Esophagus squamous epithelium (tissue), 5 donors: ENCODE results near the gene INSYN2B. TPM values are rescaled to one million over a fixed set of nuclear protein-coding genes. Genes with fewer than 3 reads are reported as not detected.

Experiments
- DNase-seq: peaks from one replicate; lab custom pipeline; 2025; lab: John Stamatoyannopoulos, UW
- H3K27ac ChIP-seq, 4 donors: fragments of 200-600 bp; sonication (generic); one replicate each; pipeline ENCODE4 v1.5.1; 2016 to 2019; ENCODE audit warnings: mild to moderate bottlenecking in 1 of 4
- H3K27me3 ChIP-seq, 4 donors: fragments of 200-600 bp; sonication (generic); 1 replicate in 3 of 4; 2 replicates in 1 of 4; pipeline versions ENCODE4 v1.5.1 to v1.6.0; 2017 to 2021; ENCODE audit warnings: antibody characterized with exemption in 1 of 4
- H3K36me3 ChIP-seq, 3 donors: fragments of 200-600 bp; sonication (generic); one replicate each; pipeline ENCODE4 v1.5.1; 2016 to 2019
- H3K4me1 ChIP-seq, 3 donors: fragments of 200-600 bp; sonication (generic); one replicate each; pipeline ENCODE4 v1.5.1; 2017 to 2019
- H3K4me3 ChIP-seq, 4 donors: fragments of 200-600 bp; sonication (generic); 1 replicate in 3 of 4; 2 replicates in 1 of 4; pipeline ENCODE4 v1.5.1; 2016 to 2019; ENCODE audit warnings: mild to moderate bottlenecking in 2 of 4, moderate library complexity in 1 of 4
- H3K9me3 ChIP-seq, 3 donors: fragments of 200-600 bp; sonication (generic); one replicate each; pipeline ENCODE4 v1.5.1; 2016 to 2019
- CTCF ChIP-seq, 6 experiments: fragments of 450-650 bp in 4 of 6; fragments of 200-600 bp in 2 of 6; sonication (generic) in 2 of 6; IDR thresholded peaks; one replicate each; pipeline ENCODE4 v1.5.1; 2016 to 2019; ENCODE audit warnings: antibody characterized with exemption in 6 of 6, mild to moderate bottlenecking in 4 of 6, moderate library complexity in 4 of 6
- POLR2A ChIP-seq, 4 donors: fragments of 450-650 bp; IDR thresholded peaks; one replicate each; pipeline ENCODE4 v1.6.1; 2017; ENCODE audit warnings: antibody characterized with exemption in 4 of 4, mild to moderate bottlenecking in 4 of 4, moderate library complexity in 3 of 4
- WGBS, 2 donors: methylation state at CpG; one replicate each; pipeline ENCODE4 v1.1.5; 2018; 5-methylcytosine and 5-hydroxymethylcytosine counted together
- intact Hi-C: fragments of 100-400 bp; cut with DNase I; formaldehyde crosslinking; loops from one replicate; pipeline ENCODE4 v1.15.0; 2022
- total RNA-seq, 4 donors: library from RNA; depleted of rRNA; stranded (reverse); fragments of >200 nt; gene quantifications; one replicate each; pipeline ENCODE4 v1.1.0, GENCODE V29; 2016
- donor health status: DM: yes; HTN: yes; CAD: no.

Gene INSYN2B
- total RNA-seq, 4 donors from 2014 or later: 0.09 TPM; not detected in 3

GRCh38 chr5:169978714-169979113 lies 1.6 kb downstream of the INSYN2B start:
- peaks cover 0 to 35% (median 0%) of the 10 kb centered on the region in 4 donors for H3K27me3 ChIP-seq
- H3K4me1 ChIP-seq: peaks cover 0 to 5% (median 4%) of the 10 kb centered on the region in 3 donors
- DNase-seq: no peak
- intact Hi-C loops: no loop called here
- no peaks in the 10 kb centered on the region for H3K9me3 ChIP-seq
- no peak for TF ChIP-seq POLR2A (IDR thresholded peaks at IDR 0.05)
- TF ChIP-seq CTCF (IDR thresholded peaks at IDR 0.05): no peak
- 52 to 65% methylated on average over 6 to 7 of the region's 7 CpGs for WGBS, 2 donors
- H3K36me3 ChIP-seq: no peaks in the 10 kb centered on the region
- H3K4me3 ChIP-seq: no peak overlapping the region
- no peak overlapping the region for H3K27ac ChIP-seq

GRCh38 chr5:169974121-169974770 lies 6.0 kb downstream of the INSYN2B start:
- DNase-seq: no peak
- Histone ChIP-seq H3K4me1 (no peaks in the 10 kb centered on the region), H3K27me3 (peaks cover 0 to 28% (median 0%) of the 10 kb centered on the region in 4 donors), H3K4me3 (no peak overlapping the region), H3K9me3 (no peaks in the 10 kb centered on the region), H3K36me3 (no peaks in the 10 kb centered on the region), H3K27ac (no peak overlapping the region)
- 74 to 85% methylated on average over 6 of the region's 6 CpGs for WGBS, 2 donors
- TF ChIP-seq CTCF (IDR thresholded peaks at IDR 0.05) (no peak), POLR2A (IDR thresholded peaks at IDR 0.05) (no peak)
- intact Hi-C loops: no loop called here

- no peaks in the 10 kb centered on the region for H3K36me3 ChIP-seq
- intact Hi-C loops: no loop called here
- WGBS, 2 donors: 46 to 69% methylated on average over 3 of the region's 3 CpGs
- DNase-seq: no peak
- no peak overlapping the region for H3K4me3 ChIP-seq
- H3K27ac ChIP-seq: no peak overlapping the region
- TF ChIP-seq CTCF (IDR thresholded peaks at IDR 0.05): no peak
- TF ChIP-seq POLR2A (IDR thresholded peaks at IDR 0.05): no peak
- H3K9me3 ChIP-seq: no peaks in the 10 kb centered on the region
- H3K27me3 ChIP-seq: peaks cover 0 to 22% (median 0%) of the 10 kb centered on the region in 4 donors
- H3K4me1 ChIP-seq: no peaks in the 10 kb centered on the region
Observed at GRCh38 chr5:169973056-169973455, 7.2 kb downstream of the INSYN2B start.

- H3K9me3 ChIP-seq: no peaks in the 10 kb centered on the region
- no peak overlapping the region for H3K4me3 ChIP-seq
- intact Hi-C loops: no loop called here
- WGBS, 2 donors: 83 to 100% methylated on average over 1 of the region's 1 CpG
- DNase-seq: no peak
- H3K4me1 ChIP-seq: no peaks in the 10 kb centered on the region
- TF ChIP-seq POLR2A (IDR thresholded peaks at IDR 0.05) (no peak), CTCF (IDR thresholded peaks at IDR 0.05) (no peak)
- H3K27me3 ChIP-seq: peaks cover 0 to 19% (median 0%) of the 10 kb centered on the region in 4 donors
- H3K36me3 ChIP-seq: no peaks in the 10 kb centered on the region
- H3K27ac ChIP-seq: no peak overlapping the region
Observed at GRCh38 chr5:169971780-169972179, 8.5 kb downstream of the INSYN2B start.

GRCh38 chr5:169970911-169971765 lies 9.2 kb downstream of the INSYN2B start:
- intact Hi-C loops: no loop called here
- no peaks in the 10 kb centered on the region for H3K36me3 ChIP-seq
- TF ChIP-seq CTCF (IDR thresholded peaks at IDR 0.05) (no peak), POLR2A (IDR thresholded peaks at IDR 0.05) (no peak)
- H3K27ac ChIP-seq: no peak overlapping the region
- peaks cover 0 to 19% (median 0%) of the 10 kb centered on the region in 4 donors for H3K27me3 ChIP-seq
- H3K4me3 ChIP-seq: no peak overlapping the region
- 24 to 33% methylated on average over 8 of the region's 8 CpGs for WGBS, 2 donors
- no peaks in the 10 kb centered on the region for H3K4me1 ChIP-seq
- H3K9me3 ChIP-seq: no peaks in the 10 kb centered on the region
- DNase-seq: no peak
